Osteocyte (in vitro differentiated cells): ENCODE data around the gene KRT83. TPM values are rescaled to one million over a fixed set of nuclear protein-coding genes. Genes with fewer than 3 reads are reported as not detected.

Experiments used
- DNase-seq: peaks from one replicate; pipeline ENCODE4 v3.0.0; 2021; ENCODE audit warnings: mixed read lengths; ENCODE audit not compliant: unreplicated experiment; ENCODE audit errors: extremely low spot score
- H3K27ac Mint-ChIP-seq: one replicate; pipeline ENCODE4 v1.8.0; 2021; ENCODE audit warnings: mild to moderate bottlenecking, mixed read lengths; ENCODE audit not compliant: unreplicated experiment
- H3K27me3 Mint-ChIP-seq: one replicate; pipeline ENCODE4 v1.8.0; 2021; ENCODE audit warnings: mixed read lengths; ENCODE audit not compliant: unreplicated experiment
- H3K36me3 Mint-ChIP-seq: one replicate; pipeline ENCODE4 v1.8.0; 2021; ENCODE audit warnings: mixed read lengths; ENCODE audit not compliant: unreplicated experiment
- H3K4me1 Mint-ChIP-seq: one replicate; pipeline ENCODE4 v1.8.0; 2021; ENCODE audit warnings: mixed read lengths; ENCODE audit not compliant: unreplicated experiment
- H3K4me3 Mint-ChIP-seq: one replicate; pipeline ENCODE4 v1.8.0; 2021; ENCODE audit warnings: mild to moderate bottlenecking, moderate library complexity, mixed read lengths; ENCODE audit not compliant: unreplicated experiment
- H3K9me3 Mint-ChIP-seq: one replicate; pipeline ENCODE4 v1.8.0; 2021; ENCODE audit warnings: mixed read lengths; ENCODE audit not compliant: unreplicated experiment
- CTCF ChIP-seq: fragments of 200-600 bp; sonication (generic); IDR thresholded peaks from 2 replicates; pipeline ENCODE4 v1.5.0; 2021; ENCODE audit warnings: antibody characterized with exemption, mild to moderate bottlenecking, moderate library complexity
- total RNA-seq: library from RNA; stranded (reverse); gene quantifications from 2 replicates; pipeline ENCODE4 v1.2.1, GENCODE V29; 2021

KRT83 gene
- total RNA-seq, 1 donor from 2014 or later = not detected

GRCh38 chr12:52268212-52268611, 53.0 kb downstream of the KRT83 start:
- Mint-ChIP-seq H3K36me3 (no peaks in the 10 kb centered on the region), H3K27me3 (peaks cover 9% of the 10 kb centered on the region), H3K27ac (no peak overlapping the region), H3K4me3 (no peak overlapping the region), H3K4me1 (peaks cover 7% of the 10 kb centered on the region), H3K9me3 (no peaks in the 10 kb centered on the region)
- DNase-seq = no peak
- TF ChIP-seq CTCF = no peak

GRCh38 chr12:52267699-52268098, 53.5 kb downstream of the KRT83 start:
- peaks cover 7% of the 10 kb centered on the region for H3K4me1 Mint-ChIP-seq
- peaks cover 9% of the 10 kb centered on the region for H3K27me3 Mint-ChIP-seq
- H3K4me3 Mint-ChIP-seq = no peak overlapping the region
- no peak for TF ChIP-seq CTCF
- no peaks in the 10 kb centered on the region for H3K9me3 Mint-ChIP-seq
- DNase-seq = no peak
- no peak overlapping the region for H3K27ac Mint-ChIP-seq
- no peaks in the 10 kb centered on the region for H3K36me3 Mint-ChIP-seq

- Mint-ChIP-seq H3K4me1 (peaks cover 7% of the 10 kb centered on the region), H3K27me3 (peaks cover 9% of the 10 kb centered on the region), H3K9me3 (no peaks in the 10 kb centered on the region), H3K4me3 (no peak overlapping the region), H3K36me3 (no peaks in the 10 kb centered on the region), H3K27ac (no peak overlapping the region)
- no peak for DNase-seq
- TF ChIP-seq CTCF = no peak
Measured at GRCh38 chr12:52267266-52267665, 53.9 kb downstream of the KRT83 start.

- Mint-ChIP-seq H3K4me3 (no peak overlapping the region), H3K4me1 (peaks cover 12% of the 10 kb centered on the region), H3K27ac (no peak overlapping the region), H3K27me3 (peaks cover 4% of the 10 kb centered on the region), H3K9me3 (no peaks in the 10 kb centered on the region), H3K36me3 (no peaks in the 10 kb centered on the region)
- DNase-seq = no peak
- TF ChIP-seq CTCF = no peak
Measured at GRCh38 chr12:52266514-52266913, 54.7 kb downstream of the KRT83 start.

GRCh38 chr12:52264435-52264825, 56.8 kb downstream of the KRT83 start:
- no peak overlapping the region for H3K4me3 Mint-ChIP-seq
- no peaks in the 10 kb centered on the region for H3K9me3 Mint-ChIP-seq
- H3K4me1 Mint-ChIP-seq = peaks cover 33% of the 10 kb centered on the region
- no peak for TF ChIP-seq CTCF
- H3K36me3 Mint-ChIP-seq = no peaks in the 10 kb centered on the region
- no peaks in the 10 kb centered on the region for H3K27me3 Mint-ChIP-seq
- no peak overlapping the region for H3K27ac Mint-ChIP-seq
- no peak for DNase-seq

Other genes with a start within 250 kb of the KRT83 start
- not detected in 2 replicates for gene SMIM41, start 241.7 kb downstream of the KRT83 start, total RNA-seq
- gene KRT80, start 129.4 kb downstream of the KRT83 start, total RNA-seq = 9.2 and 9.9 TPM in 2 replicates
- 168 and 178 TPM in 2 replicates for gene KRT7, start 88.2 kb downstream of the KRT83 start, total RNA-seq
- 0.24 TPM in 2 replicates for gene KRT86, start 46.8 kb downstream of the KRT83 start, total RNA-seq
- gene KRT81, start 29.9 kb downstream of the KRT83 start, total RNA-seq = 0.50 and 0.83 TPM in 2 replicates
- not detected in 2 replicates for gene KRT85, start 46.1 kb upstream of the KRT83 start, total RNA-seq
- gene KRT84, start 64.3 kb upstream of the KRT83 start, total RNA-seq = not detected in 2 replicates
- not detected in 2 replicates for gene KRT82, start 84.9 kb upstream of the KRT83 start, total RNA-seq
- not detected in 2 replicates for gene KRT75, start 113.0 kb upstream of the KRT83 start, total RNA-seq
- gene KRT6B, start 130.7 kb upstream of the KRT83 start, total RNA-seq = not detected in 2 replicates
- not detected in 2 replicates for gene KRT6C, start 152.4 kb upstream of the KRT83 start, total RNA-seq
- not detected in 2 replicates for gene KRT6A, start 171.9 kb upstream of the KRT83 start, total RNA-seq
- gene KRT5, start 199.0 kb upstream of the KRT83 start, total RNA-seq = not detected in 2 replicates
- gene KRT71, start 231.7 kb upstream of the KRT83 start, total RNA-seq = not detected in 2 replicates